ENCODE results near the gene RAB8B.

RAB8B gene

GRCh38 chr15:63223463-63223862 is 34.1 kb downstream of the RAB8B start:
- no peak for TF ChIP-seq CTCF (IDR thresholded peaks at IDR 0.05; ENCODE audit: borderline replicate concordance, control extremely low read depth, extremely low read depth, insufficient read depth, missing control alignments)
- no peak for DNase-seq (ENCODE audit: low spot score)
- in situ Hi-C loops (cut with MboI; ENCODE audit: low sequenced_read_pairs, unreplicated experiment), result no loop called here

- no peak for TF ChIP-seq CTCF (IDR thresholded peaks at IDR 0.05; ENCODE audit: borderline replicate concordance, control extremely low read depth, extremely low read depth, insufficient read depth, missing control alignments)
- in situ Hi-C loops (cut with MboI; ENCODE audit: low sequenced_read_pairs, unreplicated experiment), result no loop called here
- DNase-seq (ENCODE audit: low spot score), result no peak
Measured at GRCh38 chr15:63225381-63225780, 36.0 kb downstream of the RAB8B start.

GRCh38 chr15:63226155-63226883 is 36.9 kb downstream of the RAB8B start:
- no peak for TF ChIP-seq CTCF (IDR thresholded peaks at IDR 0.05; ENCODE audit: borderline replicate concordance, control extremely low read depth, extremely low read depth, insufficient read depth, missing control alignments)
- in situ Hi-C loops (cut with MboI; ENCODE audit: low sequenced_read_pairs, unreplicated experiment), result no loop called here

GRCh38 chr15:63226966-63227401 is 37.6 kb downstream of the RAB8B start:
- in situ Hi-C loops (cut with MboI; ENCODE audit: low sequenced_read_pairs, unreplicated experiment), result no loop called here

More at GRCh38 chr15:63226155-63226883, 36.9 kb downstream of the RAB8B start:
- no peak for DNase-seq (ENCODE audit: low spot score)

GRCh38 chr15:63227689-63228088 is 38.3 kb downstream of the RAB8B start:
- DNase-seq (ENCODE audit: low spot score), result no peak
- no peak for TF ChIP-seq CTCF (IDR thresholded peaks at IDR 0.05; ENCODE audit: borderline replicate concordance, control extremely low read depth, extremely low read depth, insufficient read depth, missing control alignments)
- in situ Hi-C loops (cut with MboI; ENCODE audit: low sequenced_read_pairs, unreplicated experiment), result no loop called here

More at GRCh38 chr15:63226966-63227401, 37.6 kb downstream of the RAB8B start:
- no peak for TF ChIP-seq CTCF (IDR thresholded peaks at IDR 0.05; ENCODE audit: borderline replicate concordance, control extremely low read depth, extremely low read depth, insufficient read depth, missing control alignments)
- no peak for DNase-seq (ENCODE audit: low spot score)

- in situ Hi-C loops (cut with MboI; ENCODE audit: low sequenced_read_pairs, unreplicated experiment), result no loop called here
- no peak for DNase-seq (ENCODE audit: low spot score)
- TF ChIP-seq CTCF (IDR thresholded peaks at IDR 0.05; ENCODE audit: borderline replicate concordance, control extremely low read depth, extremely low read depth, insufficient read depth, missing control alignments), result no peak
Measured at GRCh38 chr15:63231206-63231605, 41.8 kb downstream of the RAB8B start.

All from GM13976 (cell line).